NCI-H1092 treated with DMSO at 0.1 percent for 48 hours (cell line): ENCODE results near the gene FAM20B.
"Not testable (repeated sequence)": the region's sequence is repeated elsewhere in the genome, so short reads cannot be mapped to it uniquely, and the experiment has no call there.

ENCODE experiments used
- DNase-seq: peaks from one replicate; lab custom pipeline; 2025; lab: John Stamatoyannopoulos, UW

Gene FAM20B

DNA sequence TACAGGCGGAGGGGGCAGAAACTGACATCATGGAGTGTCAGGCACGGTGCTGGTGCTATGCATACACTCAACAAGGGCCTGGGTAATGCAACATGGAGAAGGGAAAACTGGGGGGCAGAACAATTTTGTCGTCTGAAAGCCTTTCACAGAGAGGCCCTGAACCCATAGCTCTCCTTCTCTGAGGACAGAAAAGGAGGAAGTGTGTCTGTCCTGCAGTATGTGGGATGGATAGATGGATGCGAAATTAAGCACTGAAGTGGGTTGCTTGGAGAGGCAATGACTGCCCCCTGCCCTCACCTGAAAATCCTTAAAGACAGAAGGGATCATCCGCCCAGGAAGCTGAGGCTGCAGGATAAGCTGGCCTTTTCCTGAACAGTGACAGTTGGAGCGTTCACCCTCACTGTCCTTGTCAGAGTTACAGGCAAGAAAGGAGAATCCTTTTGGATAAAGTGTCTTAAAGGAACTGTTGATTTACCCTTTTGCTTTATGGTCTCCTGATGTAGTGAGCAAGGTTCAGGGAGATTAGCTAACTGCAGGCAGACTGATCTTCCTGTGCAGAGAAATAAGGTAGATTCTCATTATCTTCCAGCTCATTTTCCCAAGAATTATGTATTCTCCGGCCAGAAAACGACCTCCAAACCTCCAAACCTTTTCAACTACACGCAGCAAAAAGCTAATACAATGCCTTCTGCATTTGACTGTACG lies 1.6 kb upstream of the FAM20B start:
- no peak for DNase-seq

DNA sequence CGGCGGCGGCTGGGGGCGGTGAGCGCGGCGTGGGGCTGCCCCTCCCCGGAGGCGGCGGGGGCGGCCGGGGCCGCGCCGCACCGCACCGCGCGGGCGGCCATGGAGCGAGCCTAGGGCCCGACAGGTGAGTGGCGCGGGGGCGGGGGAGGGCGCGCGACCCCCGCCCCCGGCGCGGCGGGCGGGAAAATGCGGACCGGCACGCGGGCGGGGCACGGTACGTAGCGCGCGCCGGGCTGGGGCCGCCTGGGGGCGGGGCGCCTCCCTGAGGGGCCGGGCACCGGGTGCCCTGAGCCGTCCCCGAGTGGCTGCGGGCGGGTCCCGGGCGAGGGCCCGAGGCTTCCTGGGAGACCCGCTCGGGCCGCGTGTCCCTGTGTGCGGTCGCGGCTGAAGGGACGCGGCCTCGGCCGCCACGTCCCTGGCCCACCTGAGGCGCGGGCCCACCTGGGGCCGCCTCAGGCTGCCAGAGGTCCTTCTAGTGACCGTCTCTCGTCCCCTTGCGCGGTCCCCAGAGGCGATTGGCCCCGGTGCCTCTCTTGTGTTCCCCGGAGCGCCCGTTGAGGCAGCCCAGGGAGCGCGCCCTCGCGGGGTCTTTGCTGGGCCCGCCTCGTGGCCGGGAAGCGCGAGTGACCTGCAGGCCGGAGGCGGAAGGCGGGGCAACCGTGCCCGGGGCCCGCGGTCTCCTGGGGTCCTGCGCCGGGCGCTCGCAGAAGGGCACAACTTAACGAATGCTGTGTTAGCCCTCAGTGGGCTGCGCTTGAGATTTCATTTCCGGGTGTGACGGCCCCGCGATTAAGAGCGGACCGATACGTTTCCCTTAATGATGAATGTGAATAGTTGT lies 500 bp downstream of the FAM20B start:
- DNase-seq = peak; percentile 83

DNA sequence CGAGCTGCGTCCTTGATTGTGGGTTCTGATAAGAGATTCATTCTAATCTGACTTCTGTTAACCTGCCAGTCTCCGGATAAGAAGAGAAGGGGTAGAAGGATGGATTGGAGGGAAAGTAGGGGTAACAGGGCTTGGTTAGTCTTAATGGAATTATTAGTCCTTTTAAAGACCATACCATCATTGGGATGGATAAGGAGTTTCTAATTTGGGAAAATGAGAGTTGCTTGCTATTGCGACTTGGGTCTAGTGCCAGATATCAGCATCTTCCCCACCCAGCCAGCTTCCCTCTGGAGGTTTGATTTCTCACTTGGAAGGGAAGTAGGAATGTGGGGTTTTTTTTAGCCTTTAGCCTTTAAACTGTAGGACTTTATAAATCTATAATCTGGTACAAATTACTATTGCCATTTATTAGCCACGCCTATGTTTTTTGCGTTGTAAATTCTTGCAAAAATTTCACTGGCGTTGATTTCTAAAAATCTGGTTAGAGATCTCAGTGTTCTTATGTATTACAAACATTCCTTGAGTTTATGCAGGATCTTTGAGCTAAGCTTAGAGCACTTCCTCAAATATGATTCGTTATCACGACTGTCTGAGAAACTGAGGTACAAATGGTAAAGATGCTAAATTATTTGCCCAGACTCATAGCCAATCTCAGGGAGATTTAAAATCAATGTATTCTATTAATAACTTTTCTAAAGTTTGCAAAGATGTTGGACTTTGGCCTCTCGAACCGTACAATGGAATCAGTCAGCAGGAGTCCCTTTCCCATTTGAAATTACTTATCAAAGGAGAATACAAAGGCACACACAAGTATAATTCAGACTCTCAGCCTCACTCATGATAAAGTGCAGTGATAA lies 1.3 kb downstream of the FAM20B start:
- no peak for DNase-seq

DNA sequence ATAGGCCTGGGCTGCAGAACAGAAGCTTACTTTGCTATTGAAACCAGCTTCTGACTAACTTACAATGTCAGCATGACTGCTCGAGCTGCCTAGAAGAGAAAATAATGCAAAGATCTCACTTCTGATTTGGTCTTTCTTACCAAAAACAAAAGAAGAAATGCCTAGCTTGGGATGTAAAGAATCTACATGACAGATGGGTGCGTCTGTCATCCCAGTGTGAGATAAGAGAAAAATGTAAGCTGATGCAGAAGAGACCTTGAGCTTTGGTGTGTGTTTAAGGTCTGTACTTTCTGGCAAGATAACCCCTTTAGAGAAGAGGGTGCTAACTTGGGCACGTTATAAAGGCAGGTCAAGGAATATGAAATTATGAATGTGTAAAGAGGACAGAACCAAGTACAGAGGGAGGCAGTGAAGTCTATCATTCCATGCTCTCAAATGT lies 3.6 kb downstream of the FAM20B start:
- DNase-seq = no peak

DNA sequence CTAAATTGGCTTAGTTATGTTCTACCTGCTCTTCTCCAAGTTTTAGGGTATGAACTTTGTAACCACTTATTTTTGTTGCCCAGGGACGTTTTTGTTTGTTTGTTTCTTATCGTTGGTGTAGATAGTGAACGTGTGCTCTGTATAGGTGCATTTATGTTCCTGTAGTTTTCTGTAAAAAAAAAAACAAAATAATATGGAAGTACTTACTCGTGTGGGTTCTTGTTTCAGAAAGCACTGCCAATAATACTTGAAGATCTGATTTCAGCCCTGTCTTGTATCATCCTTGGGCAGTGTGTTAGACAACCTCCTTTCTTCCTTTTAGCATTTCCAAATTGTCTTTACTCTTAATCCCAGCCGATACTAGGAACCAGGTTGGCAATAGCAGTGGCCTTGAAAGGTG lies 4.4 kb downstream of the FAM20B start:
- DNase-seq = no peak

GRCh38 chr1:179030683-179031082 lies 5.0 kb downstream of the FAM20B start:
- DNase-seq = no peak

- no peak for DNase-seq
Observed at GRCh38 chr1:179031284-179031683, 5.6 kb downstream of the FAM20B start.

- DNase-seq = no peak
Observed at GRCh38 chr1:179031855-179032513, 6.3 kb downstream of the FAM20B start.

DNA sequence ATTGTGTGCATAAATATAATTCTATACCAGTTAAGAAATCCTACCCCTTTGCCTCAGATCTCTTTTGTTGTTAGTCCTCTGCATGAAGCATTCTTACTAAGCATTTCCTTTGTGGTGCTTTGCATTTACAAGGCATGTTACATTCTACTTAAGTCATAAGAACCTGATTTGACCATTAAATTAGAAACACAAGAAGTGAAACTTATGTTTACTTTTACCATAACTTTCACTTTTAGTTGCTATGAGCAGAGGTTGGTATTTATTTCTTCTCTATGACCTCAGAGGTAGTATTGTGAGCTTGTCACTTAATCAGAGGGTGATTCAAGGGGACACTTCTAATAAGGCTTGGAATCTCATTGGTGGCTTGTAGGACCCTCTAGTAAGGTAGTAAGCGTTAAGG lies 9.0 kb downstream of the FAM20B start:
- DNase-seq = no peak

- no peak for DNase-seq
Observed at GRCh38 chr1:179036844-179037465, 11.3 kb downstream of the FAM20B start.

- DNase-seq = no peak
Observed at GRCh38 chr1:179038528-179039281, 13.0 kb downstream of the FAM20B start.

DNA sequence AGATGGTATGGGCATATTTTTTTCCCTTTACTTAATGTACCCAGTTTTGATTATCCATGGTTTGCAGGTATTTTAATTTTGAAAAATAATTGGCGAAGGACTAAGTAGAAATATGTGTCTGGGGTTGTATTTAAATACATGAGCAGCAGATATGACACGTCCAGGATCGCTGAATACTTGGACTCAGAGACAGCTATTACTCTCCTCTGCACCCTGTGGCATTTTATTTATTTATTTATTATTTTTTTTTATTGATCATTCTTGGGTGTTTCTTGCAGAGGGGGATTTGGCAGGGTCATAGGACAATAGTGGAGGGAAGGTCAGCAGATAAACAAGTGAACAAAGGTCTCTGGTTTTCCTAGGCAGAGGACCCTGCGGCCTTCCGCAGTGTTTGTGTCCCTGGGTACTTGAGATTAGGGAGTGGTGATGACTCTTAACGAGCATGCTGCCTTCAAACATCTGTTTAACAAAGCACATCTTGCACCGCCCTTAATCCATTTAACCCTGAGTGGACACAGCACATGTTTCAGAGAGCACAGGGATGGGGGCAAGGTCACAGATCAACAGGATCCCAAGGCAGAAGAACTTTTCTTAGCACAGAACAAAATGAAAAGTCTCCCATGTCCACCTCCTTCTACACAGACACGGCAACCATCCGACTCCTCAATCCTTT lies 13.9 kb downstream of the FAM20B start:
- DNase-seq = not testable (repeated sequence)

- not testable (repeated sequence) for DNase-seq
Observed at GRCh38 chr1:179040175-179040551, 14.5 kb downstream of the FAM20B start.

DNA sequence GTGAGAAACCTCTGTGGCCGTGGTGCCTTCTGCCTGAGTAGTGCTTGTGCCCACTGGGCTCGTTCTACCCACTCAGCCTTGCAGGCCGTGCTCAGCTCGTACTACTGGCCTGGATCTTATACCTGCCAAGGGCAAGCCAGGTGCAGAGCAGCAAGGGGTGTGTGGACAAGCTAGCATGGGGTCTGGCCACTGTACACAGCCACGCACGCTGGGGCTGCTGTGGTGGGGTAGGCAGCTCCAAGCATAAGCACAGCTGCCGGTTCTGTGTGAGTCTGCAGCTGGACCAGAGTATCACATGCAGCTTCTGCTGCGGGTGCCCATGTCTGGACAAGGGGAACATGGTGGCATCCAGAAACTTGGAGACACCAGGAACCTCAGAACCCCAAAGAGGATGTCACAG lies 16.4 kb downstream of the FAM20B start:
- DNase-seq = no peak

DNA sequence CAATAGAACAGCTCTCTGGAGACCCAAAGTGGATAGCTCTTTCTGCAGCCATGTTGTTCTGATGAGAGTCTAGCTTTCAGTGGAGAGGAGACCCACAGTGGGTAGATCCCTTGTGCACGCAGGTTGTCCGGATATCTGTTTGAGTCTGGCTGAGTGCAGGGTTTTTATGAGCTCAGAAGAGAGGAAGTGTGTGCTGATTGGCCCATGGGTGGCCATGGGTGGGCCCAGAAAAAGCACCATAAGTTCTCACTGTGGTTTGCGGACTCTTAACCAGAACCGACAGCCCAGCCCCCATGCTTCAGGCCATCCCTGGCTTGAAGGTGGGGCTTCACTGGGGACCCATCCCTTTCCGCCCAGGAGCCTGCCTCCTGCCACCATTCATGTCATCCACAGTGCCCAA lies 17.0 kb downstream of the FAM20B start:
- DNase-seq = no peak

- no peak for DNase-seq
Observed at GRCh38 chr1:179043266-179043665, 17.6 kb downstream of the FAM20B start.

GRCh38 chr1:179043907-179044306 lies 18.2 kb downstream of the FAM20B start:
- no peak for DNase-seq

- no peak for DNase-seq
Observed at GRCh38 chr1:179046808-179047635, 21.3 kb downstream of the FAM20B start.

DNA sequence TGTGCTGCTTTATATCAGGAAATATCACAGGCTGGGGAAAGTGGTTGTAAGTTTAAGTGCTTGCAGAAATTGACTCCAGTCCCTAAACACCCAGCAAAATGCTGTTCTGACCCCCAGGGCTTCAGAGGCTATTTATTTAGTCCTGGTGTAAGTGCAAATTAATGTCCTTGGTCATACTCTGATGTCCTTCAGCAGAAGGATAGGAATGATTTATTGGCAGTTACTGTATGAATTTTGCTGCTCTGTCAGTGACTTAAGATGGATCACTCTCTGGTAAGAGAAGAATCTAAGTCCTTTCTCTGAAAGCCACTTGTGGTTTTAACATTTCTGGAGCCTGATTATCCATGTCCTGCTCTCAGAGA lies 21.9 kb downstream of the FAM20B start:
- DNase-seq = no peak
